ENCODE data around the gene DPM3. TPM values are rescaled to one million over a fixed set of nuclear protein-coding genes. Genes with fewer than 3 reads are reported as not detected.

The DPM3 gene
- total and polyA plus RNA-seq, 9 of the 15 experiments (the other 6 are each of a cell fraction or from before 2014, with no cell fraction given) = 3.7 to 120 (median 36.4) TPM

GRCh38 chr1:155135415-155136028, 4.8 kb downstream of the DPM3 start, which contains the start of gene SLC50A1 (continued):
- TF ChIP-seq ZBTB2 (IDR thresholded peaks at IDR 0.05) (0 out of 2 replicates have a peak, but pooled peaks have one; percentile 11), GABPB1 (CRISPR knock-in tag; IDR thresholded peaks at IDR 0.05) (peak; percentile 84), SP2 (IDR thresholded peaks at IDR 0.05; ENCODE audit: extremely low read depth, low read depth, low read length, poor library complexity, severe bottlenecking) (no peak), RAD51 (IDR thresholded peaks at IDR 0.05; ENCODE audit: borderline replicate concordance, low read depth) (no peak), KDM2B (CRISPR knock-in tag; IDR thresholded peaks at IDR 0.05) (no peak), ZNF318 (IDR thresholded peaks at IDR 0.05; ENCODE audit: borderline replicate concordance in 1 of 2, low read depth in 1 of 2) (0 out of 4 replicates have a peak, but pooled peaks of 1 of the 2 experiments have one; percentile 4), YBX1 (IDR thresholded peaks at IDR 0.05) (no peak), CTCF (IDR thresholded peaks at IDR 0.05 in 2 of 3, conservative IDR thresholded peaks at IDR 0.05 in 1 of 3; ENCODE audit: insufficient read depth in 2 of 3, low read depth in 1 of 3, low read length in 3 of 3) (peak; percentile 23 to 37 (median 31); a peak in 4 of 6 replicates), CTCFL (IDR thresholded peaks at IDR 0.05; ENCODE audit: borderline replicate concordance, insufficient read depth, low read depth, low read length, poor library complexity, severe bottlenecking) (peak; percentile 18), MBD2 (IDR thresholded peaks at IDR 0.05; ENCODE audit: borderline replicate concordance, low read depth) (peak; percentile 56)
- TF ChIP-seq, protein P1, sequence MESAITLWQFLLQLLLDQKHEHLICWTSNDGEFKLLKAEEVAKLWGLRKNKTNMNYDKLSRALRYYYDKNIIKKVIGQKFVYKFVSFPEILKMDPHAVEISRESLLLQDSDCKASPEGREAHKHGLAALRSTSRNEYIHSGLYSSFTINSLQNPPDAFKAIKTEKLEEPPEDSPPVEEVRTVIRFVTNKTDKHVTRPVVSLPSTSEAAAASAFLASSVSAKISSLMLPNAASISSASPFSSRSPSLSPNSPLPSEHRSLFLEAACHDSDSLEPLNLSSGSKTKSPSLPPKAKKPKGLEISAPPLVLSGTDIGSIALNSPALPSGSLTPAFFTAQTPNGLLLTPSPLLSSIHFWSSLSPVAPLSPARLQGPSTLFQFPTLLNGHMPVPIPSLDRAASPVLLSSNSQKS (CRISPR knock-in tag; IDR thresholded peaks at IDR 0.05) = no peak

Data from K562 (cell line).